Activated T-cell treated with anti-CD3 and anti-CD28 coated beads, Interleukin-2, amount 50 U/mL, for 1 hour (primary cell): ENCODE data around the gene FOXA1.
"Not testable (repeated sequence)": the region's sequence is repeated elsewhere in the genome, so short reads cannot be mapped to it uniquely, and the experiment has no call there.

Experiments used
- DNase-seq: peaks from one replicate; pipeline ENCODE4 v3.0.0-alpha.2; 2020

Gene FOXA1

GRCh38 chr14:37588956-37589714 lies 5.9 kb downstream of the FOXA1 start:
- DNase-seq = no peak

GRCh38 chr14:37588667-37588955 lies 6.4 kb downstream of the FOXA1 start:
- DNase-seq = no peak

- DNase-seq = no peak
Measured at GRCh38 chr14:37587881-37588666, 7.0 kb downstream of the FOXA1 start.

- no peak for DNase-seq
Measured at GRCh38 chr14:37587131-37587803, 7.8 kb downstream of the FOXA1 start.

GRCh38 chr14:37586797-37587130 lies 8.3 kb downstream of the FOXA1 start:
- no peak for DNase-seq

GRCh38 chr14:37585971-37586796 lies 8.9 kb downstream of the FOXA1 start:
- no peak for DNase-seq

GRCh38 chr14:37585101-37585511 lies 9.9 kb downstream of the FOXA1 start:
- DNase-seq = no peak

GRCh38 chr14:37584211-37585100 lies 10.6 kb downstream of the FOXA1 start:
- DNase-seq = no peak

GRCh38 chr14:37583358-37584210 lies 11.5 kb downstream of the FOXA1 start:
- DNase-seq = no peak

- DNase-seq = no peak
Measured at GRCh38 chr14:37580146-37580545, 14.9 kb downstream of the FOXA1 start.

- no peak for DNase-seq
Measured at GRCh38 chr14:37579274-37579673, 15.8 kb downstream of the FOXA1 start.

- no peak for DNase-seq
Measured at GRCh38 chr14:37573356-37573755, 21.7 kb downstream of the FOXA1 start.

- no peak for DNase-seq
Measured at GRCh38 chr14:37571391-37571790, 23.7 kb downstream of the FOXA1 start.

GRCh38 chr14:37569729-37570128 lies 25.3 kb downstream of the FOXA1 start:
- DNase-seq = no peak

GRCh38 chr14:37566811-37567371 lies 28.2 kb downstream of the FOXA1 start:
- no peak for DNase-seq

- DNase-seq = no peak
Measured at GRCh38 chr14:37565550-37565949, 29.5 kb downstream of the FOXA1 start.

GRCh38 chr14:37563189-37563588 lies 31.9 kb downstream of the FOXA1 start:
- DNase-seq = no peak

GRCh38 chr14:37559386-37559785 lies 35.7 kb downstream of the FOXA1 start:
- no peak for DNase-seq

GRCh38 chr14:37558740-37559139 lies 36.3 kb downstream of the FOXA1 start:
- no peak for DNase-seq

GRCh38 chr14:37555596-37555995 lies 39.5 kb downstream of the FOXA1 start:
- not testable (repeated sequence) for DNase-seq
